Glutamatergic neuron (in vitro differentiated cells): Measurements from ENCODE around the gene MMP17. TPM values are rescaled to one million over a fixed set of nuclear protein-coding genes. Genes with fewer than 3 reads are reported as not detected.
A peak's percentile ranks its signal among the peaks of the same experiment; 100 is the strongest.

Experiments used
- DNase-seq: peaks from one replicate; pipeline ENCODE4 v3.0.0; 2022
- H3K27ac Mint-ChIP-seq: one replicate; pipeline ENCODE4 v1.8.0; 2020; ENCODE audit warnings: mild to moderate bottlenecking, mixed read lengths, inconsistent platforms; ENCODE audit not compliant: unreplicated experiment
- H3K27me3 Mint-ChIP-seq: one replicate; pipeline ENCODE4 v1.8.0; 2020; ENCODE audit warnings: mild to moderate bottlenecking, moderate library complexity, mixed read lengths, inconsistent platforms; ENCODE audit not compliant: unreplicated experiment
- H3K36me3 Mint-ChIP-seq: one replicate; pipeline ENCODE4 v1.8.0; 2020; ENCODE audit warnings: mild to moderate bottlenecking, mixed read lengths, inconsistent platforms; ENCODE audit not compliant: unreplicated experiment
- H3K4me1 Mint-ChIP-seq: one replicate; pipeline ENCODE4 v1.8.0; 2020; ENCODE audit warnings: mild to moderate bottlenecking, low read depth, mixed read lengths, inconsistent platforms; ENCODE audit not compliant: unreplicated experiment
- H3K4me3 Mint-ChIP-seq: one replicate; pipeline ENCODE4 v1.8.0; 2020; ENCODE audit warnings: mild to moderate bottlenecking, mixed read lengths, inconsistent platforms; ENCODE audit not compliant: unreplicated experiment
- H3K9me3 Mint-ChIP-seq: one replicate; pipeline ENCODE4 v1.8.0; 2020; ENCODE audit warnings: mild to moderate bottlenecking, moderate library complexity, mixed read lengths, inconsistent platforms; ENCODE audit not compliant: unreplicated experiment
- CTCF ChIP-seq: fragments of 200-600 bp; sonication (generic); IDR thresholded peaks from one replicate; pipeline ENCODE4 v1.5.0; 2021; ENCODE audit not compliant: partially characterized antibody, unreplicated experiment
- total RNA-seq: library from RNA; stranded (reverse); fragmentation: NEBNext Ultra II Directional; extraction: Animal tissue kit (Norgen Biotek cat#: 25700); gene quantifications from one replicate; pipeline ENCODE4 v1.2.1, GENCODE V29; 2021; ENCODE audit not compliant: unreplicated experiment

MMP17 gene
- total RNA-seq, 1 donor from 2014 or later, result 65.8 TPM

GRCh38 chr12:131850856-131851559, 22.8 kb downstream of the MMP17 start:
- no peak overlapping the region for H3K4me3 Mint-ChIP-seq
- H3K9me3 Mint-ChIP-seq, result peaks cover 8% of the 10 kb centered on the region
- peaks cover 2% of the 10 kb centered on the region for H3K4me1 Mint-ChIP-seq

GRCh38 chr12:131851741-131852550, 23.8 kb downstream of the MMP17 start:
- no peak for DNase-seq
- H3K9me3 Mint-ChIP-seq, result peaks cover 15% of the 10 kb centered on the region
- no peak for TF ChIP-seq CTCF

More at GRCh38 chr12:131850856-131851559, 22.8 kb downstream of the MMP17 start:
- H3K27ac Mint-ChIP-seq, result no peak overlapping the region
- no peak for DNase-seq
- H3K36me3 Mint-ChIP-seq, result no peaks in the 10 kb centered on the region
- no peak for TF ChIP-seq CTCF
- peaks cover 5% of the 10 kb centered on the region for H3K27me3 Mint-ChIP-seq

GRCh38 chr12:131852551-131853299, 24.5 kb downstream of the MMP17 start:
- H3K27ac Mint-ChIP-seq, result peak overlapping the region; percentile 62
- peaks cover 21% of the 10 kb centered on the region for H3K9me3 Mint-ChIP-seq
- H3K4me3 Mint-ChIP-seq, result no peak overlapping the region
- peaks cover 2% of the 10 kb centered on the region for H3K4me1 Mint-ChIP-seq
- peaks cover 12% of the 10 kb centered on the region for H3K27me3 Mint-ChIP-seq
- no peak for DNase-seq
- no peak for TF ChIP-seq CTCF
- H3K36me3 Mint-ChIP-seq, result no peaks in the 10 kb centered on the region

More at GRCh38 chr12:131851741-131852550, 23.8 kb downstream of the MMP17 start:
- Mint-ChIP-seq H3K4me1 (peaks cover 2% of the 10 kb centered on the region), H3K4me3 (no peak overlapping the region), H3K27me3 (peaks cover 5% of the 10 kb centered on the region), H3K27ac (no peak overlapping the region), H3K36me3 (no peaks in the 10 kb centered on the region)

- no peak for TF ChIP-seq CTCF
- H3K27me3 Mint-ChIP-seq, result peaks cover 14% of the 10 kb centered on the region
- peaks cover 28% of the 10 kb centered on the region for H3K9me3 Mint-ChIP-seq
- H3K4me1 Mint-ChIP-seq, result peaks cover 8% of the 10 kb centered on the region
- no peak for DNase-seq
- H3K4me3 Mint-ChIP-seq, result no peak overlapping the region
- no peaks in the 10 kb centered on the region for H3K36me3 Mint-ChIP-seq
- no peak overlapping the region for H3K27ac Mint-ChIP-seq
Measured at GRCh38 chr12:131853832-131854797, 25.9 kb downstream of the MMP17 start.
